ENCODE data around the gene ARRDC2.

Gene ARRDC2

GRCh38 chr19:18060472-18060871 lies 52.5 kb downstream of the ARRDC2 start:
- no peak for DNase-seq

DNA sequence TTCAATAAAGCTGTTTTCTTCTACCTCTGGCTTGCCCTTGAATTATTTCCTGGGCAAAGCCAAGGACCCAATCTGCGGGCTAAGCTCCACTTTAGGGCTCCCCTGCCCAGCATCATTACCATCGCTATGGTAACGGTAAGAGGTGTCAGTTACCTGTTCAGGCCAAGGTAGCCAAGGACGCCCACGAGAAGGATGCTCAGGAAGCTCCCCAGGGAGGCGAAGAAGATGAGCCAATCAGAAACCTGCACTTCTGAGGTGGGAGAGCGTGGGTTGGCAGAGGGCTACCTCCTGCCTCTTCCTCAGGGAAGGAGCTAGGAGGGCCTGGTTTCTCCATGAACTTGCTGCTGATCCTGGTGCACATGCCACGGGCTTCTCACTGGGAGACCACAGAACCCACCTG lies 54.1 kb downstream of the ARRDC2 start:
- DNase-seq, result no peak

DNA sequence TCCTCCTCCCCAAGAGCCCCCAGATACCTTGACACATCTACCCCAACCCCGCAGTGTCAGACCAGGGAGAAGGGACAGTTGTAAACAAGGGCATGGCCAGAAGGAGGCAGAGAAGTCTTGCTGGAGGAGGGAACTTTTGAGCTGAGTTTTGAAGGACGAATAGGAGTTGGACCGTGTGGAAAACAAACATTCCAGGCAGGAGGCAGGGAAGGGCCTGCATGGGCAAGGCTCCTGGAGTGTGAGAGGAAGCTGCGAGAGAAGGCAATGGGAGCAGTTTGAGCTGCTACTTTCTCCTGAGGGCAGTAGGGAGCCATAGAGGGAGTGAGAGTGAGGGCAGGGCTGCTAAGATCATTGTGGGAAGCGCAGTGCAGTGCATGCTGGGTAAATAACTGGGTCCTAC lies 55.5 kb downstream of the ARRDC2 start:
- no peak for DNase-seq

Data from hematopoietic multipotent progenitor cell treated with erythropoietin and hydrocortisone succinate and interleukin-3 and kit ligand, for 4 days (in vitro differentiated cells).